Glutamatergic neuron (in vitro differentiated cells): Measurements from ENCODE around the gene FASTK. TPM values are rescaled to one million over a fixed set of nuclear protein-coding genes. Genes with fewer than 3 reads are reported as not detected.
A peak's percentile ranks its signal among the peaks of the same experiment; 100 is the strongest.

ENCODE experiments used
- DNase-seq: peaks from one replicate; pipeline ENCODE4 v3.0.0; 2022
- H3K27ac Mint-ChIP-seq: one replicate; pipeline ENCODE4 v1.8.0; 2020; ENCODE audit warnings: mild to moderate bottlenecking, mixed read lengths, inconsistent platforms; ENCODE audit not compliant: unreplicated experiment
- H3K27me3 Mint-ChIP-seq: one replicate; pipeline ENCODE4 v1.8.0; 2020; ENCODE audit warnings: mild to moderate bottlenecking, moderate library complexity, mixed read lengths, inconsistent platforms; ENCODE audit not compliant: unreplicated experiment
- H3K36me3 Mint-ChIP-seq: one replicate; pipeline ENCODE4 v1.8.0; 2020; ENCODE audit warnings: mild to moderate bottlenecking, mixed read lengths, inconsistent platforms; ENCODE audit not compliant: unreplicated experiment
- H3K4me1 Mint-ChIP-seq: one replicate; pipeline ENCODE4 v1.8.0; 2020; ENCODE audit warnings: mild to moderate bottlenecking, low read depth, mixed read lengths, inconsistent platforms; ENCODE audit not compliant: unreplicated experiment
- H3K4me3 Mint-ChIP-seq: one replicate; pipeline ENCODE4 v1.8.0; 2020; ENCODE audit warnings: mild to moderate bottlenecking, mixed read lengths, inconsistent platforms; ENCODE audit not compliant: unreplicated experiment
- H3K9me3 Mint-ChIP-seq: one replicate; pipeline ENCODE4 v1.8.0; 2020; ENCODE audit warnings: mild to moderate bottlenecking, moderate library complexity, mixed read lengths, inconsistent platforms; ENCODE audit not compliant: unreplicated experiment
- CTCF ChIP-seq: fragments of 200-600 bp; sonication (generic); IDR thresholded peaks from one replicate; pipeline ENCODE4 v1.5.0; 2021; ENCODE audit not compliant: partially characterized antibody, unreplicated experiment
- total RNA-seq: library from RNA; stranded (reverse); fragmentation: NEBNext Ultra II Directional; extraction: Animal tissue kit (Norgen Biotek cat#: 25700); gene quantifications from one replicate; pipeline ENCODE4 v1.2.1, GENCODE V29; 2021; ENCODE audit not compliant: unreplicated experiment

The FASTK gene
- total RNA-seq, 1 donor from 2014 or later: 64.7 TPM

GRCh38 chr7:151085329-151085690 lies 4.7 kb upstream of the FASTK start:
- Mint-ChIP-seq H3K9me3 (peaks cover 37% of the 10 kb centered on the region), H3K27me3 (peaks cover 34% of the 10 kb centered on the region), H3K4me1 (peaks cover 18% of the 10 kb centered on the region), H3K36me3 (peaks cover 5% of the 10 kb centered on the region), H3K4me3 (peak overlapping the region; percentile 77), H3K27ac (peak overlapping the region; percentile 93)
- no peak for TF ChIP-seq CTCF
- no peak for DNase-seq

GRCh38 chr7:151083824-151084160 lies 3.2 kb upstream of the FASTK start:
- Mint-ChIP-seq H3K27me3 (peaks cover 25% of the 10 kb centered on the region), H3K9me3 (peaks cover 30% of the 10 kb centered on the region), H3K4me3 (peak overlapping the region; percentile 79), H3K4me1 (peaks cover 18% of the 10 kb centered on the region), H3K27ac (peak overlapping the region; percentile 55), H3K36me3 (peaks cover under 1% of the 10 kb centered on the region)
- DNase-seq: no peak
- no peak for TF ChIP-seq CTCF

- no peaks in the 10 kb centered on the region for H3K36me3 Mint-ChIP-seq
- no peak for TF ChIP-seq CTCF
Measured at GRCh38 chr7:151083071-151083823, 2.6 kb upstream of the FASTK start, which contains the start of gene TMUB1. Gene TMUB1 (minus strand): TSS chr7:151083493. CDS start chr7:151082563, 930 bp downstream.

GRCh38 chr7:151082141-151083070 lies 1.8 kb upstream of the FASTK start:
- Mint-ChIP-seq H3K27ac (peak overlapping the region; percentile 84), H3K36me3 (no peaks in the 10 kb centered on the region), H3K4me1 (peaks cover 22% of the 10 kb centered on the region), H3K27me3 (peaks cover 21% of the 10 kb centered on the region), H3K4me3 (peak overlapping the region; percentile 92), H3K9me3 (peaks cover 20% of the 10 kb centered on the region)
- DNase-seq: no peak
- no peak for TF ChIP-seq CTCF

More at GRCh38 chr7:151083071-151083823, 2.6 kb upstream of the FASTK start, which contains the start of gene TMUB1:
- Mint-ChIP-seq H3K9me3 (peaks cover 26% of the 10 kb centered on the region), H3K27ac (peak within 1 kb of the TSS; percentile 84), H3K27me3 (peaks cover 23% of the 10 kb centered on the region), H3K4me3 (peak within 1 kb of the TSS; percentile 92), H3K4me1 (peaks cover 19% of the 10 kb centered on the region)
- DNase-seq: peak; percentile 86
